HG02840 (cell line): Measurements from ENCODE around the gene NGF.
A peak's percentile ranks its signal among the peaks of the same experiment; 100 is the strongest.
"Not testable (repeated sequence)": the region's sequence is repeated elsewhere in the genome, so short reads cannot be mapped to it uniquely, and the experiment has no call there.

Experiments
- ATAC-seq: cut with Tn5 transposase; IDR thresholded peaks from one replicate; pipeline ENCODE4 v1.9.1; 2021; ENCODE audit warnings: mild to moderate bottlenecking, moderate library complexity, moderate number of reproducible peaks; ENCODE audit not compliant: unreplicated experiment, low FRiP score

Gene NGF

GRCh38 chr1:115311474-115311989 lies 26.5 kb downstream of the NGF start:
- no peak for ATAC-seq

DNA sequence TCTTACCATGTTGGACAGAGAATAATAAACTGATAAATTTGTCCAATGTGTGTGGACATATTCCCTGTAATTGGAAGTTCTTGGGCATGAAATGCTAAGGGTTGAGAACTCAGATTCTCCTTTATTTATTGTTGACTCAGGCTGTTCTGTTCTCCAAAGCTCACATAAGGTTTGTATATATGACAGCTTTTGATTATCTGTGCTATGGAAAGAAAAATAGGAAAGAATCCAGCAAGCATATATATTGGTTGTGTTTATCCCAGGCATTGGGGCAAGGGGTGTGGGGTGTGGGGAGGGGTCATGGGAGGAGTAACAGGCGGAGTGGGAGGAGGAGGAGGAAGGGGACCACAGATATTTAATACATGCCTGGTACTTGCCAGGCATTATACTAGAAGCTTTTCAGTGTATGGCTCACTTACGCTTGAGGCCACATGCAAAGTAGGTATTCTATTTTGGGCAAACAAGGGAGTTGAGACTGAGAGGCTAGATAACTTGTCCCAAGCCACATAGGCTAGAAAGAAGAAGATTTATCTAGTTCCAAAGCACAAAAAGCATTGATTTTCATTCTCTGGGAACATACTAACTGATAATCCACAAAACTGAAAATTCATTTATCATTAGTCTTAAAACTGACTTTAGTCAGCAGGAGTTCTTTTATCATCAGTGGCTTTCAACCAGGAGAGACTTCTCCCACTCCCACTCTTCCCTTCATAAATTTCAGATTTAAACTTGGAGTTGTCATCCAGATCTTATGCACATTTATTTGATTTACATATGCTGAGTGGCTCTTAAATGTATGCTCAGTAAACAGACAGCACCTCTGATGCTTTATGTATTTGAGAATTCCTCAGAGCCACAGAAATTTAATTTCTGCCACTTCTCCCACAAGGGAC lies 27.2 kb downstream of the NGF start:
- ATAC-seq: no peak

DNA sequence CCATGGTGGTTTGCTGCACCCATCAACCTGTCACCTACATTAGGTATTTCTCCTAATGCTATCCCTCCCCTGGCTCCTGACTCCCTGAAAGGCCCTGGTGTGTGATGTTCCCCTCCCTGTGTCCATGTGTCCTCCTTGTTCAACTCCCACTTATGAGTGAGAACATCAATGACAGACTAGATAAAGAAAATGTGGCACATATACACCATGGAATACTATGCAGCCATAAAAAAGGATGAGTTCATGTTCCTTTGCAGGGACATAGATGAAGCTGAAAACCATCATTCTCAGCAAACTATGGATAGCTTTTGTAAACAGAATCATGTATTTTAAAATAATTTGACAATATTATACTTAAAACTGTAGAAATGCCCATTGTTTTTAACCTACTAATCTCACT lies 28.5 kb downstream of the NGF start:
- not testable (repeated sequence) for ATAC-seq

DNA sequence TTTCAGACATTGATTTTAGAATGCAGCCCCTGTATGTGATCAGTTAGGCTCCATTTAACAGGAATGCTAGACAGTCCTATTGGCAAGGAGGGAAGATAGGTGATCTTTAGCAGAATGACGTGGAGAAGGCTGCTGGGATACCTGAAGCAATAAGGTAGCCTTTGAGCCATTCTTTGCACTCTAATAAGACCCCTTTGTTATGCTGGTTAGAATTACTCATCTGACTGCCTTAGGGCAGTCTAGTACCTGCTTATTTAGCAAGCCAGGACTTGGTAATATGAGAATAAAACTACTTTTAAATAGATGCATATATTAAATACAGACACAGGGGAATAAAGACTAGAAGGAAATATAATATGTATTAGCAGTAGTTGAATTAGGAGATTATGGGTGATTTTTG lies 29.1 kb downstream of the NGF start:
- no peak for ATAC-seq

DNA sequence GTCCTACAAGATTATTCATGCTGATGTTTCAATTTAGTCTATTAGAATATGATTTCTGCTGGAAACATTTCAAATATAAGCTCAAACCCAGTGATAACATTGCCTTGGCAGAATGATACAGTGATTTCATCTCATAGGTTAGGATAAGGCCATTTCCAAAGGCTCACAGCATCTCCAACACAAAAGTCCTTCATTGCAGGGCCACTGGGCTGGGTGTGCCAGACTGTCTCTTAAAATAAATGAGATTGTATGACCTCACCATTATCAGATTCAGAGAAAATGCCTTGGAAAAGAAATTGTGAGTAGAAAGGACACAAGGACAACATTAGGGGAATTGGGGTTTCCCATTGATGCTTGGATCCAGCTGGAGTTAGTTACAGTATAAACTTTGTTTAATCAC lies 30.4 kb downstream of the NGF start:
- ATAC-seq: no peak

DNA sequence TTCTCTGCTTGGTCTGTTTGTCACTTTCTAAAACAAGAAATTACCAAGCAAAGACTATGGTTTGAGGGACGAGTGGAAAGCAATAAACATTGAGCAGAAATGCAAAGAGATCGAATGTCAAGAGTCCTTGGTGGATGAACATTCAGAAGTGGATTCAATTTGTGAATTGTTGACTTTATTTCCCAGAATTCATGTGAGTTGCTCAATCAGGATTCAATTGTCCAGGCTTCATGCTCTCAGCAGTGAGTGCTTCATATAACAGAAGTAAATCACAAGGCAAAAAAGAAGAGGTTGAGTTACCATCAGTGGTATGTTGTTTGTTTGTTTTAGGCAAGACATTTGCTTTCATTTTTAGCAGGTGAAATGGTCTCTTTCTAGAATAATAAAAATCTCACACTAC lies 31.9 kb downstream of the NGF start:
- ATAC-seq: no peak

DNA sequence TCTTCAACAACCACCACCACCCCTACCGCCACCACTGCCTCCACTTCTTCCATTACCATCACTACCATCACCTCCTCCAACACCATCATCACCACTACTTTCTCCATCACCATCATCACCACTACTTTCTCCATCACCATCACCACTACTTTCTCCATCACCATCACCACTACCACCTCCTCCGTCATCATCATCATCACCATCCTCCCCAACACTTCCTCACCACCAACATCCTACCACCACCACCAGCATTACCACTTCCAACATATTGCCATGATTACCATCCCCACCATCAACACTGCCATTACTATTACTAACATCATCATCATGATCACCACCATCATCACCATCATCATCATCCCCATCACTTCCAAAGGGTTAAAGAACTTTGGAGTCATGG lies 34.7 kb downstream of the NGF start:
- no peak for ATAC-seq

DNA sequence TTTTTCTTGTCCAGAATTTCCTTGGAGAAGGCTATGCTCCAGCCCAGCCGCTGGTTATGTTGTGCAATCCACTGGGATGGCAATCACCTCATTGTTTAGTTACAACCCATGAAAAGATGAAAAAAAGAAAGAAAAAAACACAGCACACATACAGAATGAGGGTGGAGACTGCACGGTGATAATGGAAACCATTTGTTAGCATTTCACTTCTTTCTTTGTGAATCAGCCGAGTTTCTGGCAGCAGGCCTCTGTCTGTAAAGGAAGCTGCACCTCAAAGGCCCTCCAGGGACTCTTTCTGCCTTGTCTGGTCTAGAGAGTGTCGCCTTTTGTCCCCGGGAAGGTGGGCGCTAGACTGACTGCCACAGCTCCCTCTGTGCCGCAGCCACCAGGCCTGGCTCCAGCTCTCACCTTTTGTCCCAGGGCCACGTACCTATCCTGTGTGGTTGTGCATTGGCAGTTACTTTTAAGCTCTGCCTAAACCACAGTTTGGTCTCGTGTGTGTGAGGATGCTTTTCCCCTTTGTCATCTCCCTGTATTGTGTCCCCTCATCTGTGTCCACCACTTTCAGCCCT lies 35.6 kb downstream of the NGF start:
- no peak for ATAC-seq

DNA sequence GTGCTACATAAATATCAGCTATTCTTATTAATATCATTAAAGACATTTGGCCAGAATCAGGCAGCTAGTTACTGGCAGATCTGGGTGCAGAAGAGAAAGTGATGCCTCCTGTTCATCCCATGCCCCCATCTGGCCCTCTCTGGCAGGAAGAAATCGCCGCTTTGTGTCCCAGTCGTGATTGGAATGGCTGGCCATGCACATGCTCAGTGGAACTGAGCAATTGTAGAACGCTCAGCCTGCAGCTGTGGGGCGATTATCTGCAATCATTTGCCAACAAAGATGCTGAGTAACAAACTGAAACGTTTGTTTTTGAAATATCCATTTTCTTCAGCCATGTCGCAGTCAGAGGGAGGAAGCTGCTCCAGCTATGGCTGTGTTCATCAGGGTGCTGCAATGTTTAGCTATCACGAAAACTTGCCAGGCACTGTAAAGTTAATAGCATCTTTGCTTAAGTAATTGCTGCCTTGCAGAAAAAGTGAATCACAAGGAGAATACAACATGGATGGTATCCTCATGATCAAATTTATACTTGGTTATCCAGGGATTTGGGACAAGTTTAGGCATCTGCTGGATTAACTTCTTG lies 36.5 kb downstream of the NGF start:
- ATAC-seq: no peak

GRCh38 chr1:115300087-115300876 lies 37.8 kb downstream of the NGF start:
- no peak for ATAC-seq

DNA sequence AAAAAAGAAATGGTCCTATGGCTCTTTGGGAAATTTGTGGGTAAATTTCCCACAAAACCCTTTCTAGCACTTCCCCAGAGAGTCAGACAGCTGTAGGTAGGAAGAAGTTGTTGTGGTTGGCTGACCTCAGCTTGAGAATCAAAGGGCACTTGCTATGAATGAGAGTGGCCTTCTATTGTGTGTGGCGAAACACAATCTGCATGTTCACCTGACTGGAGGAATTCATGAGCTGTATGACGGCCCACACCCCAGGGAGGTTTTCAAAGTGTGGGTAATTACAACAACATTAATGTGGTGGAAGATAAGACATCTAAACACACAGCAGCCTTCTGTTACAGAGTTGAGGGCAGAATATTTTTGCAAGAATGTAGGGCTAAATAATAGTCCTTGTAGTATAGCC lies 38.8 kb downstream of the NGF start:
- ATAC-seq: no peak

GRCh38 chr1:115296981-115297380 lies 41.1 kb downstream of the NGF start:
- peak; percentile 65 for ATAC-seq

DNA sequence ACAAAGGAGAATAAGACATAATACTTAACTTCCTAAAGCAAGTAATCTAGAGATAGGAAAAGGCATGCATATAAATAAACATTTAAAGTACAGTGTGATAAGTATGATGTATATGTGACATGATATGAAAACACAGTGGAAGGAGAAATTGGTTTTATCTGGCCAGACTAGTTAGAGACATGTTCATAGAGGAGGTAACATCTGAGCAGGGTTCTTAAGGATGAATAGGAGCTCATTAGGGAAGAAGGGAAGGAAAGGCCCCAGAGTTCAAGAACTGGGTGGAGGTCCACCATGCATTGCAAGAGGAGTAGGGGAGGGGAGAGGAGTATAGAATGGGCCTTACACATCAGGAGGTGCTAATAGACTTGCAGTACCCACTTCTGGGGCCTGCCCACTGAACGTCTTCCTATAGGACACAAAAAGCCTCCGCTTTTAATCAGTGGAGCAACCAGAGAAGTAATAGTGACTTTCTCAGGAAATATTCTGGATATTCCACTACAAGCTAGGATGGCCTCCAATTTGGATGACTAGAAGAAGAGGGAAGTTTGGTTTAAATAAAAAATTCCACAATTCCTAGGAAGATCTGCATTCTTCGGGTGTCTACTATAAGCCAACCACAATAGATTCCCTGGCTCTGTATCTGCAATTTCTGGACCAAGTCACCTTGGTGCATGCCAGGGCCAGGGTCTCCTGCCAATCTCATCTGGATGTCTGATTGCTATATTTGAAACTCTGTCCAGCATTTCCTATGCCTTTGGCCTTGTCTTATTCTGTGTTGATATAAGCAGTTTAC lies 41.9 kb downstream of the NGF start:
- ATAC-seq: no peak

- ATAC-seq: no peak
Observed at GRCh38 chr1:115293899-115294298, 44.1 kb downstream of the NGF start.

DNA sequence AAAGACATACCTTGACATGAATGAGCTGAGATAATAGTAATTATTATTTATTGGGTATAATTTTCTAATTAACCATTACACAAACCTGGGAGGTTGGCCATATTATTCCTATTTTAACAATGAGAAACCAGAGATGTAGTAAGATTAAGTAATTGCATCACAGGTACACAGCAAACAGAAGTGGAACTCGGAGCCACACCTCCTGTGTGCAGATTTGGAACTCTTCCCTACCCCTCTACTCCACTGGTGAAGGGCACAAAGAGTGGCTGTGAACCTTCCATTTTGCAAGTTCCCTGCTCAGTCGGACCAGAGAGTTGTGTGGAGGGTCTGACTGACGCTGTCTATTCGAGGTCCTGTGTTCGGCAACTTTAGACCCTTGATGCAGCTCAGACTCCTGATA lies 45.0 kb downstream of the NGF start:
- ATAC-seq: no peak

GRCh38 chr1:115291741-115292140 lies 46.3 kb downstream of the NGF start:
- no peak for ATAC-seq

DNA sequence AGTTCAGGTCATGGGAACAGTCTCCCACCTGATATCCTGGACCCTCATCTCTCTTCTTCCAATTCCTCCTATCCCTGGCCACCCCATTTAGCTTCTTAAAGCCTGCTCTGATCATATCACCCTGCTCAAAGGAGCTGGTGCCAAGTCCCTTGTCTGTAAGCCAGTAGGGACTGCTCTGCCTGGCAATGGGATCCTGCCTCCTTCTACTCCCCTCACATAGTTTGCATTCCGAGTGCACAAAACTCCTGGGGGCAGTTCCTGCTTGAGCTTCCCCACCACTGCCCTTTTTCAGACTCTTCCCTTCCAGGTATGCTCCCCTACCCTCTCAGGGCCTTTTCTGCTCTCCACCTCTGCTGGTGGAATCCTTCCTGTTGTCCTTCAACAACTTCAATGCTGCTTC lies 48.1 kb downstream of the NGF start:
- ATAC-seq: no peak

- no peak for ATAC-seq
Observed at GRCh38 chr1:115288591-115289198, 49.4 kb downstream of the NGF start.

DNA sequence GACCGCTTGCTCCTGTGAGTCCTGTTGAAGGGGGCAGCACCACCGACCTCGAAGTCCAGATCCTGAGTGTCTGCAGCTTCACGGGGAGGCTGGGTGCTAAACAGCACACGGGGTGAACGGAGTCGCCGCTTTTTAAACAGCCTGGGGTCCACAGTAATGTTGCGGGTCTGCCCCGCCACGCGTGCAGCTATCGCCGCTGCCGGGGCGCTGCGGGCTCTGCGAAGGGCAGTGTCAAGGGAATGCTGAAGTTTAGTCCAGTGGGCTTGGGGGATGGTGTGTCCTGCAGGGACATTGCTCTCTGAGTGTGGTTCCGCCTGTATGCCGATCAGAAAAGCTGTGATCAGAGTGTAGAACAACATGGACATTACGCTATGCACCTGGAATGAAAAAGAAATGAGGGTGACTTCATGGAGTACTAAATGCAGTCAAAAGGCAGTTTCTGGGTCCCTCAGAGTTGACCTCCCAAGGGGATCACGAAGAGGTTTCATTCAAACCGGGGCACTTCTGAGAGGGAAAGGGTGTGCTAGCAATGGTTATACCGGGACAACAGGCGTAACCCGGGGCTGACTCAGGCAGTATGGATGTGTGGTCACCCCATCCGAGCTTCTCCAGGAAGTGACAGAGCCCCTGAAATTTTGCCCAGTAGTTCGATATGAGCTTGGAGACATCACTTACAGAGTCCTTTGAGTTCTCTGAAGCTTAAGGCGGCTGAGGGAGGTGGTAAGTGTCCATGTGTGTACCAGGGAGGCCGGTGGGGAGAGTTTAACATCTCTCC lies 51.4 kb downstream of the NGF start:
- ATAC-seq: no peak
